Measurements from ENCODE around the gene TLE5.
"Not testable (repeated sequence)": the region's sequence is repeated elsewhere in the genome, so short reads cannot be mapped to it uniquely, and the experiment has no call there.

Gene TLE5

DNA sequence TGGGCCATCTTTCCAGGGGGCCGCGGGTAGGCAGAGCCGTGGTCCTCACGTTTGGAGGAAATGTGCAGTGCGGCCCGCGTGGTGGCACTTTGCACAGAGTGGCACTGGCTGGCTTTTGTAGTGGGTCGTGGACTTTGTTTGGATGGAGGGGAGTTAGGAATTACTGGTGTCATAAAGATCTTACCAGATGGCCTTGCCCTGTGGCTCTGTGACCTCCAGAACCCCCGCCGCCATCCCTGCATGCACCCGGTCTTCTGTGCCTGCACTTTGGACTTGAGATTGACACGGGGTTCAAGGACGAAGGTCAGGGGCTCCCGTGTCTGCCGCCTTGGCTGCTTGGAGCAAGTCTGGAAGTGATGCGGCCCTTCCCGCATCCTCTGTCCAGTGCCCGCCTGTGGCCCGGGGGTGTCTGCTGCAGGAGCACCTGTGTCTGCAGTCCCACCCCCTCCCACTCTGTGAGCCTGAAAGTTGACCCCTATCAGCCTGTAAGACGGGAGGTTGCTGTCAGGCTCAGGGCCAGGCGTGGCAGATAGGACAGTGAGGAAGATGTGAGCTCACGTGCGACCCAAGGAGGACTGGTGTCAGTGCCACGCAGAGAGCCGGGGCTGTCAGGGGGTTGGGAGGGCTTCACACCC is 34.1 kb upstream of the TLE5 start:
- DNase-seq (ENCODE audit: low read depth) = no peak

DNA sequence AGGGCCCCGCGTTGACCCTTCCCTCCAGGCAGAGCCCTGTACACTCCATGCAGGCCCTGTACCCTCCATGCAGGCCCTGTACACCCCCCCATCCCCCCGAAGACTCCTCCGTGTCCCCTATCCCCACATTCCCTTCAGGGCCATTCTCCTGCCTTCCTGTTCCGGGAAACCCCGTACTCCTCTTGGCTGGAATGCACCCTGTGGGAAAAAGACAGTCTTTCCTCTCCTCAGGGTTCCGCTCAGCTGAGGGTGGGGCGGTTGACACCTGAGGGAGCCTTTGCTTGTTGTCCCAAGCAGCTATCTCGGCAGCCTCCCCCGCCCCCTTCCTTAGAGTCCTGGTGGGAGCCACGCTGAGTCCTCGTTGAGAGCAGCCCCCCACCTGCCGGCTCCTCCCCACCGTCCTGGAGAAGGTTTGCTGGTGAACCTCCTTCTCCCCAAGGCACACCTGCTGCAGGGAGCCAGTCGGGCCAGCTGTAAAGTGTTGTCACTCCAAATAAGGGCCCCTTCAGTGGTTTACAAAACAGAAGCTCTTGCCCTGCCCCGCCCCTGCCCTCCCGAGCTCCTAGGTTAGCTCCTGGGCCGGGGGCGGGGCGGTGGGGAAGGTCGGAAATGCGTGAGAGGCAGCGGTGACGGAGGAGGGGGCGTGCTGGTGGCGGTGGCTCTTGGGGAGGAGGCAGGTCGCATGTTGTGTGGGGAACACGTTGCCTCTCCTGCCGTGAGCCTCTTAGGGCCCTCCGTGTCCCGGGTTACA is 33.3 kb upstream of the TLE5 start:
- DNase-seq (ENCODE audit: low read depth) = no peak

DNA sequence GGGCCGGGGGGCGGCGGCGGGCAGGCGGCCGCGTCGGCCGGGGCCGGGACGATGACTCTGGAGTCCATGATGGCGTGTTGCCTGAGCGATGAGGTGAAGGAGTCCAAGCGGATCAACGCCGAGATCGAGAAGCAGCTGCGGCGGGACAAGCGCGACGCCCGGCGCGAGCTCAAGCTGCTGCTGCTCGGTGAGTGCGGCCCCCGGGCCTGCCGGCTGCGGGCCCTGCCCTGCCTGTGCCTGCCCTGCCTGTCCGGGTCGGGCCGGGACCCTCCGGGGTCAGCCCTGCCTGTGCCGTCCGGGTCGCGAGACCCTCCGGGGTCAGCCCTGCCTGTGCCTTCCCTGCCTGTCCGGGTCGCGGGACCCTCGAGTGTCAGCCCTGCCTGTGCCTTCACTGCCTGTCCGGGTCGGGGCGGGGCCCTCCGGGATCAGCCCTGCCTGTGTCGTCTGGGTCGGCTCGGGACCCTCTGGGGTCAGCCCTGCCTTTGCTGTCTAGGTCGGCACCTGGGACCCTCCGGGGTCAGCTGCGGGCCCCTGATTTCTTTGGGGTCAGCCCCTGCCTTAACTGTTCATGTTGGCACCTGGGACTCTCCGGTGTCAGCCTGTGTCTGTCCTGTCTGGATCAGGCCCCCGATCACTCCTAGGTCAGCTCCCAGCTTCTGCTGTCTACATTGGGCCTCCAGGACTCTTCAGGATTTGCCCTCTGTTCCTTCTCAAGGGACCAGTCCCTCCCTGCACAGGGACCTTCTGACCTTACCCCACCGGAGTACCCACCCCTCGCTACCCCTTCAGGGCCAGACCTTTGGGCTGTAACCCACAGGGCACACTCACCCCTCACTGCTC is 32.5 kb upstream of the TLE5 start:
- no peak for DNase-seq (ENCODE audit: low read depth)

- DNase-seq (ENCODE audit: low read depth) = not testable (repeated sequence)
These were observed 27.1 kb upstream of the TLE5 start for GRCh38 chr19:3089299-3089855.

GRCh38 chr19:3087769-3088168 is 25.5 kb upstream of the TLE5 start:
- DNase-seq (ENCODE audit: low read depth) = no peak

DNA sequence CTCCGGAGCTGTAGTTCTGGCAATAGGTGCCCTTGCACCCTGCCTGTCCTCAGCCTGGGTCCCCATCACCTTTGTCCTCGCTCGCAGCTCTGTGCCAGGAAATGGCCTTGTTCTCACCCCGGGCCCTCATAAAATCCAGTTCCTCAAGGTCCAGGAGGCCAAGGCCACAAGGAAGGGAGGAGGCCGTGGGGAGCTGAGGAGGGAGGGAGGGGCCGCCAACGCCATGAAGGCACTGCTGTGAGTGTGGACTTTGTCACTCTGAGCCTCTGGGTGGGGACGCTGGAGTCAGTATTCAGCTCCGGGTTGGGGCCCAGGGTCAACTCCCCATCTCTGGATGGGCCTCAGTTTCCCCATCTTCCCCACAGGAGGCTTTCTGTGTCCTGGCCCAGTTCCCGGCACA is 22.6 kb upstream of the TLE5 start:
- no peak for DNase-seq (ENCODE audit: low read depth)

- DNase-seq (ENCODE audit: low read depth) = no peak
These were observed 21.7 kb upstream of the TLE5 start for GRCh38 chr19:3083964-3084363.

DNA sequence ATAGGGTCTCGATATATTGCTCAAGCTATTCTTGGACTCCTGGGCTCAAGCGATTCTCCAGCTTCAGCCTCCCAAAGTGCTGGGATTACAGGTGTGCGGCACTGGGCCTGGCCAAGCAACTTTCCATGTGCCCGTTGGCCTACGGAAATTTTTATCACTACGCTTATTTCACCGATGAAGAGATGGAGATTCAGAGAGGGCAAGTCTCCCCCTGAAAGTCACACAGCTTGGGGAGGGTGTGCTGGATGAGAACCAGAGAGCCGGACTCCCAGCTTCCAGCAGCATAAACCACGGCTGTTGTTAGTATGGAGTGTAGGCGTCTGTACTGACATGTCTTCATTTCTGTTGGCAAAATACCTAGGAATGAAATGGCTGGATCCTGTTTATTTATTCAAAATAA is 20.0 kb upstream of the TLE5 start:
- no peak for DNase-seq (ENCODE audit: low read depth)

DNA sequence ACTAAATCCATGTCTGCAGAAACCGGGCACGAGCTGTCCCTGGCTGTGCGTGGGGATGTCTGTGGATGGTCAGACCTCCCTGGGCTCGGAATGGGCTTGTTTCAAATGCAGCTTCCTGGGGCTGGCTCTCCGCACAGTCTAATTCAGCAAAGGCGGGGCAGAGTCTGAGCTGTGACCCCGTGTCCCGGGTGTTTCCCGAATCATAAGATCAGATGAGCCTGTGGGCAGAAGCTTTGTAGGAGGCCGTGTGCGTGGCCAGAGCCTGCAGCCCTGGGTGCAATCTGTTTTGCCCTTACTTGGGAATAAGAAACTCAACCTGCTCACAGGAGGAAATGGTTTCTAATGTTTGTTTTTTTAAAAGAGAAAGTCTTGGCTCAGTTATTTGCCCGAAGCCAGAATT is 18.0 kb upstream of the TLE5 start:
- DNase-seq (ENCODE audit: low read depth) = no peak

DNA sequence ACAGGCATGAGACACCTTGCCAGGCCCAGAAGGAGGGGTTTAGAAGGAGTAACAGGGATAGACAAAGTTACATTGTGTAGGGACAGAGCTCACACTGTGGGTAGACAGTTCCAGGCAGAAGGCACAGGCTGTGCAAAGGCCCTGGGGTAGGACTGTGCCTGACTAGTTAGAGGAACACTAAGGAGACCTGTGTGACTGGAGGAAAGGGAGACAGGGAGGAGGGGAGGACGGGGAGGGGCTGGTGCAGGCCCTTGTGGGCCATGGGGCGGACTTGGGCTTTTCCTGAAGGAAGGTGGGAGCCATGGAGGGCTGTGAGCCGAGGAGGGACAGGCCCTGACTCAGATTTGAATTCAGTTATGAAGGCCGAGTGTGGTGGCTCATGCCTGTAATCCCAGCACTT is 17.3 kb upstream of the TLE5 start:
- DNase-seq (ENCODE audit: low read depth) = no peak

DNA sequence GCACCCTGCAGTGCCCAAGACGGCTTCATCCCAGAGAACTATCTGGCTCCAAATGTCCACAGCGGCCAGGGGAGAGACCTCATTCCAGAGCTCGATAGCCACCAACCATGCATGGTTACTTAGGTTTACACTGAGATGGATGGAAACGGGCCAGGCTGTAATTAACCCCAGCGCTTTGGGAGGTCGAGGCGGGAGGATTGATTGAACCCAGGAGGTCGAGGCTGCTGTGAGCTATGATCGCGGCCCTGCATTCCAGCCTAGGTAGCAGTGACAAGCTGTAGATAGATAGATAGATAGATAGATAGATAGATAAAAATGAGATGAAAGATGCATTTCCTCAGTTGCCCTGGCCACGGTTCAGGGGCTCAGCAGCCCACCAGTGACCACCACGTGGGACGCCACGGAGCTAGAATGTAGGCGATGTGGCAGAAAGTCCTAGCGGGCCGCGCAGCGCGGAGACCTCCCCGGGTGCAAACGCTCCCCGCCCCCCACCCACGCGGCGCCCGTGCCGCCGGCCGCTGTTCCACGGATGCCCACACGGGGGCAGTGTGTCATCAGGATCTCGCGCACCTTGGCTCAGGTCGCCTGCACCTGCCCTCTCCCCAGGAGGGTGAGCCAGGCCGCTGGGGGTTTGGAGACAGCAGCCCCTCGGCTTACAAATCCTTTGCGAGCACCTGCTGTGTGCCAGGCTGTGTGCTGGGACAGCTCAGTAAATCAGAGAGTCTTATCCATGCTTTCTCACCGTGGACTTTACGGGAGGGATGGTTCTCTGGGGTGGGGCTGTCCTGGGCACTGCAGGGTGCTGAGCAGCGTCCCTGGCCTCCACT is 13.5 kb upstream of the TLE5 start:
- DNase-seq (ENCODE audit: low read depth) = no peak

DNA sequence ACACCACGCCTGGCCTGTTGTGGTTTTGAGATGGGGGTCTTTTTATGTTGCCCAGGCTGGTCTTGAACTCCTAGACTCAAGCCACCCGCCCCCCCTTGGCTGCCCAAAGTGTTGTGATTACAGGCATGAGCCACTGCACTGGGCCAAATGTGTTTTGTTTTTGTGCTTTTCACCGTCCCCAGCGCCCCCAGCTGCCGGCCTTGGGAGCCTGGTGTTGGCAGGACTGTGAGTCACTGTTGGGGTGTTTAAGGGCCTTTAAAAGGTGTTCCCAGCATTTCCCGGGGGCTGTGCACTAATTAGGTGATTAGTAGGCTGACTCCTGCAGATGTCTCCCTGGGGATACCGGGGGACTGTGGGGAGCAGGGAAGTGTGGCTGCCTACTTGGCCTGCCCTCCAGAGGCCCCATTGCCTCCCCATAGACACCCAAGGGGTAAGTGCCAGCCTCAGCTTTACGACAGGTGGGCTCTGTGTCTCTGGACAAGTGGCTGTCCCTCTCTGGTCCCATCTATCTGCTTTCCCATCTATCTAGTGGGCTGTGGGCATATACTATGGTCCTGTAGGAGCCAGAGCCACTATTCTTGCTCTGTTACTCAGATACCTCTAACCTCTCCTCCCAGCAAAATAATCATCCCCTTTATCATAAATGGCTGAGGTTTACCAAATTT is 11.8 kb upstream of the TLE5 start:
- no peak for DNase-seq (ENCODE audit: low read depth)

- DNase-seq (ENCODE audit: low read depth) = no peak
These were observed 10.9 kb upstream of the TLE5 start for GRCh38 chr19:3073159-3073563.

GRCh38 chr19:3071768-3072167 is 9.5 kb upstream of the TLE5 start:
- DNase-seq (ENCODE audit: low read depth) = no peak

- DNase-seq (ENCODE audit: low read depth) = no peak
These were observed 5.8 kb upstream of the TLE5 start for GRCh38 chr19:3068071-3068470.

GRCh38 chr19:3067563-3067962 is 5.3 kb upstream of the TLE5 start:
- DNase-seq (ENCODE audit: low read depth) = no peak

- no peak for DNase-seq (ENCODE audit: low read depth)
These were observed 4.3 kb upstream of the TLE5 start for GRCh38 chr19:3066482-3067049.

GRCh38 chr19:3065675-3066357 is 3.5 kb upstream of the TLE5 start:
- DNase-seq (ENCODE audit: low read depth) = no peak

GRCh38 chr19:3064011-3064330 is 1.7 kb upstream of the TLE5 start:
- no peak for DNase-seq (ENCODE audit: low read depth)

Data from CMK (cell line).